Ishikawa (cell line): Measurements from ENCODE around the gene LRRC26.

ENCODE experiments used
- EP300 ChIP-seq: IDR thresholded peaks from 2 replicates; pipeline ENCODE4 v1.6.1; 2012; ENCODE audit warnings: borderline replicate concordance
- MAX ChIP-seq: IDR thresholded peaks from 2 replicates; pipeline ENCODE4 v1.6.1; 2012

- TF ChIP-seq MAX: no peak
- no peak for TF ChIP-seq EP300
These were observed 21.2 kb downstream of the LRRC26 start for GRCh38 chr9:137148661-137149060.
